ENCODE results near the gene SMPD3. TPM values are rescaled to one million over a fixed set of nuclear protein-coding genes. Genes with fewer than 3 reads are reported as not detected.

Gene SMPD3
- total RNA-seq, 4 donors from 2014 or later = 0.22 to 0.38 TPM; not detected in 2

GRCh38 chr16:68458551-68458950 lies 10.2 kb upstream of the SMPD3 start:
- TF ChIP-seq CTCF (IDR thresholded peaks at IDR 0.05; ENCODE audit: low read depth) = no peak

- TF ChIP-seq CTCF (IDR thresholded peaks at IDR 0.05; ENCODE audit: low read depth) = no peak
Observed at GRCh38 chr16:68458101-68458500, 9.8 kb upstream of the SMPD3 start.

- no peak for TF ChIP-seq CTCF (IDR thresholded peaks at IDR 0.05; ENCODE audit: low read depth)
Observed at GRCh38 chr16:68455631-68456030, 7.3 kb upstream of the SMPD3 start.

GRCh38 chr16:68454920-68455435 lies 6.7 kb upstream of the SMPD3 start:
- no peak for TF ChIP-seq CTCF (IDR thresholded peaks at IDR 0.05; ENCODE audit: low read depth)

- no peak for TF ChIP-seq CTCF (IDR thresholded peaks at IDR 0.05; ENCODE audit: low read depth)
Observed at GRCh38 chr16:68453816-68454215, 5.5 kb upstream of the SMPD3 start.

- no peak for TF ChIP-seq CTCF (IDR thresholded peaks at IDR 0.05; ENCODE audit: low read depth)
Observed at GRCh38 chr16:68452176-68452575, 3.9 kb upstream of the SMPD3 start.

GRCh38 chr16:68451676-68452075 lies 3.4 kb upstream of the SMPD3 start:
- no peak for TF ChIP-seq CTCF (IDR thresholded peaks at IDR 0.05; ENCODE audit: low read depth)
